ENCODE results near the gene DUSP21.

Gene DUSP21

GRCh38 chrX:44891642-44892041 is 47.8 kb downstream of the DUSP21 start:
- no peaks in the 10 kb centered on the region for H3K9me2 ChIP-seq (ENCODE audit: low read depth, low read length)
- TF ChIP-seq, protein P1, sequence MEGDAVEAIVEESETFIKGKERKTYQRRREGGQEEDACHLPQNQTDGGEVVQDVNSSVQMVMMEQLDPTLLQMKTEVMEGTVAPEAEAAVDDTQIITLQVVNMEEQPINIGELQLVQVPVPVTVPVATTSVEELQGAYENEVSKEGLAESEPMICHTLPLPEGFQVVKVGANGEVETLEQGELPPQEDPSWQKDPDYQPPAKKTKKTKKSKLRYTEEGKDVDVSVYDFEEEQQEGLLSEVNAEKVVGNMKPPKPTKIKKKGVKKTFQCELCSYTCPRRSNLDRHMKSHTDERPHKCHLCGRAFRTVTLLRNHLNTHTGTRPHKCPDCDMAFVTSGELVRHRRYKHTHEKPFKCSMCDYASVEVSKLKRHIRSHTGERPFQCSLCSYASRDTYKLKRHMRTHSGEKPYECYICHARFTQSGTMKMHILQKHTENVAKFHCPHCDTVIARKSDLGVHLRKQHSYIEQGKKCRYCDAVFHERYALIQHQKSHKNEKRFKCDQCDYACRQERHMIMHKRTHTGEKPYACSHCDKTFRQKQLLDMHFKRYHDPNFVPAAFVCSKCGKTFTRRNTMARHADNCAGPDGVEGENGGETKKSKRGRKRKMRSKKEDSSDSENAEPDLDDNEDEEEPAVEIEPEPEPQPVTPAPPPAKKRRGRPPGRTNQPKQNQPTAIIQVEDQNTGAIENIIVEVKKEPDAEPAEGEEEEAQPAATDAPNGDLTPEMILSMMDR (IDR thresholded peaks at IDR 0.05; ENCODE audit: low read length) = no peak
- no peak for TF ChIP-seq EZH2 (IDR thresholded peaks at IDR 0.05; ENCODE audit: borderline replicate concordance, low read length)
- H3K4me2 ChIP-seq (ENCODE audit: low read length) = no peak overlapping the region
- H4K20me1 ChIP-seq (ENCODE audit: insufficient read depth, low read length) = no peaks in the 10 kb centered on the region
- H3K4me3 ChIP-seq (ENCODE audit: low read depth, low read length, poor library complexity, severe bottlenecking) = no peak overlapping the region
- H3F3A ChIP-seq (ENCODE audit: insufficient read depth, low read length) = no peaks in the 10 kb centered on the region
- peaks cover 86% of the 10 kb centered on the region for H3K79me2 ChIP-seq (ENCODE audit: insufficient read depth, low read length)
- H3K9ac ChIP-seq (ENCODE audit: low read length) = no peak overlapping the region
- no peak overlapping the region for H3K27ac ChIP-seq (ENCODE audit: low read depth, low read length, poor library complexity, severe bottlenecking)
- peaks cover 3% of the 10 kb centered on the region; the same call in 1 of the 2 replicates for H3K9me3 ChIP-seq (ENCODE audit: low read length)
- H3K27me3 ChIP-seq (ENCODE audit: insufficient read depth, low read length) = no peaks in the 10 kb centered on the region
- H3K4me1 ChIP-seq (ENCODE audit: insufficient read depth, low read length, severe bottlenecking) = peaks cover 8% of the 10 kb centered on the region
- H2AFZ ChIP-seq (ENCODE audit: low read length) = no peak overlapping the region
- no peaks in the 10 kb centered on the region; the same call in 1 of the 2 replicates for H3K36me3 ChIP-seq (ENCODE audit: insufficient read depth, low read length)

All from OCI-LY1 (cell line).